ENCODE results near the gene ARL6.
A peak's percentile ranks its signal among the peaks of the same experiment; 100 is the strongest.

ARL6 gene

DNA sequence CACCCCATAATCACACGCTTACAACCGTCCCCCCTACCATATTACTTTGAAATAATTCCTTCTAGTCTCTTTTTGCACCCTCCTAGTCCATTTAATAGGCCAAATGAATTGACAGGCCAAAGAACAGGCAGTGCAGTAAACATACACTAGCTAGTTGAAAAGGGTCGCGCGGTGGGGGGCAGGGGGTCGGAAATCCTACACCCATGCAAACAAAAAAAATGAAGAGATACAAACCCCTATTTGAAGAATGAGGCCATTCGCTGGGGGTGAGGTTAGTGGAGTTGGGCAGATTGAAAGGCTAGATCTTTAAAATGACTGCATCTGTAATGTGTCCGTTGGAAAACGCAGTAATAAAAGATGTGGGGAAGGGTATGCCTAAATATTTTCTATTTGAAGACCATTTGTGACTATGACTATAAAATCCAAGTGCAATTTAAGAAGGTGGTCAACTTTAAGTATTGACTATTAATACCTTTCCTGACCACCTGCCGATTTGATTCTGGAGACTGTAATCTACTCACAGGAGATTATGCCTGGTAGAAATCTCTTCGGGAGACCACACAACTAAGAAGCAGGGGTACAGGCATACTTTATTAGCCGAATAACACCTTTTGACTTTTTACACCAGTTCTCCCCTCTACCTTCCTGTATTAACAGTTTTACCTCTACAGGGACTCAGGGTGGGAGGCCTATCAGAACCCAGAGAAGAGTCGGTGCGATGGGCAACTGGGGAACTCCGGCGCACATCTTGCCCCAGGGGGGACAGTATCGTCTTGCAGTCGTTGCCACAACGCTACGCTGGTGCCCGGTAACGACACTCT lies 762 bp upstream of the ARL6 start:
- no peaks in the 10 kb centered on the region for H3K9me3 ChIP-seq (ENCODE audit: insufficient read depth, low read depth, low read length)
- H3K79me1 ChIP-seq (ENCODE audit: low read length): peaks cover 2% of the 10 kb centered on the region
- H3K4me3 ChIP-seq (ENCODE audit: low read depth, low read length): peak overlapping the region; percentile 83
- peak overlapping the region; percentile 75 for H4K12ac ChIP-seq (ENCODE audit: low read depth, low read length)
- H2AFZ ChIP-seq (ENCODE audit: insufficient read depth, low read length, poor library complexity): peak overlapping the region; percentile 52
- no peak overlapping the region for H3K4ac ChIP-seq (ENCODE audit: low read depth, low read length)
- H2AK5ac ChIP-seq (ENCODE audit: low read length): no peak overlapping the region
- H3K4me1 ChIP-seq (ENCODE audit: control insufficient read depth in 1 of 2, insufficient read depth in 2 of 2, low read length in 2 of 2): peaks cover 0 to 3% of the 10 kb centered on the region in 2 experiments
- no peak overlapping the region for H2BK120ac ChIP-seq (ENCODE audit: insufficient read depth, low read length, poor library complexity)
- no peak overlapping the region for H2BK12ac ChIP-seq (ENCODE audit: low read length)
- H3K23ac ChIP-seq (ENCODE audit: low read length): no peak overlapping the region
- H3K79me2 ChIP-seq (ENCODE audit: control insufficient read depth, insufficient read depth, low read length, poor library complexity): peaks cover 1% of the 10 kb centered on the region
- H2BK5ac ChIP-seq (ENCODE audit: low read depth, low read length, poor library complexity): peak overlapping the region; percentile 50
- H3K36me3 ChIP-seq (ENCODE audit: control insufficient read depth in 1 of 2, insufficient read depth in 2 of 2, low read length in 2 of 2): no peaks in the 10 kb centered on the region
- no peaks in the 10 kb centered on the region for H3K27me3 ChIP-seq (ENCODE audit: insufficient read depth, low read length)
- peak overlapping the region; percentile 68 for H3K4me2 ChIP-seq (ENCODE audit: low read length)
- H3K14ac ChIP-seq (ENCODE audit: low read length): peak overlapping the region; percentile 88
- H4K91ac ChIP-seq (ENCODE audit: low read depth, low read length): peak overlapping the region; percentile 75
- peak overlapping the region; percentile 69 for H3K27ac ChIP-seq (ENCODE audit: low read depth, low read length)
- peak overlapping the region; percentile 72 for H3K9ac ChIP-seq (ENCODE audit: low read length)
- H4K8ac ChIP-seq (ENCODE audit: low read depth, low read length): peak overlapping the region; percentile 97
- H3K18ac ChIP-seq (ENCODE audit: low read length): peak overlapping the region; percentile 79
- no peak for DNase-seq
- no CpG with 5 or more reads among the region's 22 CpGs for WGBS (ENCODE audit: extremely low coverage, insufficient coverage, insufficient read length)

DNA sequence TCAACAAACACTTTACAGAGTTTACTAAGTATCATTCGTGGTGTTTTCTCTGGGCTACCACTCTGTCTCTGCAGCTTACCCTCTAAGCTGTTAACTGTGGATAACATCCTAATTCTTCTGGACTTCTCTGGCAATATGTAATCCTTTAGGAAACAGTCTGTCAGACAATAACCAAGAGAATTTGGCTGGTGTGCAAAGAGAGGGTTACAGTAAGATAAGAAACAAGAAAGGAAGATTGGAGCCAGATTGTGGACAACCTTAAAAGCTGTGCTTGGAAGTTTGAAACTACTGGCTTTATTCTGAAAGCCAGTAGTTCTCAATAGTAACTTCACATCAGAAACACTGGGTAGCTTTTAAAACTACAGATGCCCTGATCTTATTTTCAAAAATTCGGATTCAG lies 778 bp downstream of the ARL6 start:
- H3K4me1 ChIP-seq (ENCODE audit: control insufficient read depth in 1 of 2, insufficient read depth in 2 of 2, low read length in 2 of 2): peaks cover 0 to 3% of the 10 kb centered on the region in 2 experiments
- DNase-seq: no peak
- H3K4ac ChIP-seq (ENCODE audit: low read depth, low read length): no peak overlapping the region
- no peak overlapping the region for H2BK5ac ChIP-seq (ENCODE audit: low read depth, low read length, poor library complexity)
- H3K18ac ChIP-seq (ENCODE audit: low read length): no peak overlapping the region
- peak overlapping the region; percentile 68 for H3K4me2 ChIP-seq (ENCODE audit: low read length)
- no peak overlapping the region for H2AK5ac ChIP-seq (ENCODE audit: low read length)
- H4K91ac ChIP-seq (ENCODE audit: low read depth, low read length): no peak overlapping the region
- no peak overlapping the region for H3K14ac ChIP-seq (ENCODE audit: low read length)
- H2BK12ac ChIP-seq (ENCODE audit: low read length): no peak overlapping the region
- H3K9me3 ChIP-seq (ENCODE audit: insufficient read depth, low read depth, low read length): no peaks in the 10 kb centered on the region
- H3K79me1 ChIP-seq (ENCODE audit: low read length): peaks cover 2% of the 10 kb centered on the region
- no peak overlapping the region for H3K23ac ChIP-seq (ENCODE audit: low read length)
- H2AFZ ChIP-seq (ENCODE audit: insufficient read depth, low read length, poor library complexity): no peak overlapping the region
- H3K27ac ChIP-seq (ENCODE audit: low read depth, low read length): no peak overlapping the region
- H2BK120ac ChIP-seq (ENCODE audit: insufficient read depth, low read length, poor library complexity): no peak overlapping the region
- no peak overlapping the region for H3K9ac ChIP-seq (ENCODE audit: low read length)
- peaks cover 1% of the 10 kb centered on the region for H3K79me2 ChIP-seq (ENCODE audit: control insufficient read depth, insufficient read depth, low read length, poor library complexity)
- no peaks in the 10 kb centered on the region for H3K27me3 ChIP-seq (ENCODE audit: insufficient read depth, low read length)
- no peak overlapping the region for H4K12ac ChIP-seq (ENCODE audit: low read depth, low read length)
- H3K36me3 ChIP-seq (ENCODE audit: control insufficient read depth in 1 of 2, insufficient read depth in 2 of 2, low read length in 2 of 2): no peaks in the 10 kb centered on the region
- no peak overlapping the region for H3K4me3 ChIP-seq (ENCODE audit: low read depth, low read length)
- no peak overlapping the region for H4K8ac ChIP-seq (ENCODE audit: low read depth, low read length)
- no CpG with 5 or more reads among the region's 2 CpGs for WGBS (ENCODE audit: extremely low coverage, insufficient coverage, insufficient read length)

GRCh38 chr3:97772926-97773325 lies 8.4 kb downstream of the ARL6 start:
- Histone ChIP-seq H2BK120ac (ENCODE audit: insufficient read depth, low read length, poor library complexity) (no peak overlapping the region), H2BK5ac (ENCODE audit: low read depth, low read length, poor library complexity) (no peak overlapping the region), H2BK12ac (ENCODE audit: low read length) (no peak overlapping the region), H4K8ac (ENCODE audit: low read depth, low read length) (no peak overlapping the region), H3K14ac (ENCODE audit: low read length) (no peak overlapping the region), H2AFZ (ENCODE audit: insufficient read depth, low read length, poor library complexity) (no peak overlapping the region), H3K27me3 (ENCODE audit: insufficient read depth, low read length) (no peaks in the 10 kb centered on the region), H4K91ac (ENCODE audit: low read depth, low read length) (no peak overlapping the region), H4K12ac (ENCODE audit: low read depth, low read length) (no peak overlapping the region), H3K79me1 (ENCODE audit: low read length) (no peaks in the 10 kb centered on the region), H3K18ac (ENCODE audit: low read length) (no peak overlapping the region), H3K4me1 (ENCODE audit: control insufficient read depth in 1 of 2, insufficient read depth in 2 of 2, low read length in 2 of 2) (no peaks in the 10 kb centered on the region), H3K4me3 (ENCODE audit: low read depth, low read length) (no peak overlapping the region), H3K9me3 (ENCODE audit: insufficient read depth, low read depth, low read length) (no peaks in the 10 kb centered on the region), H3K23ac (ENCODE audit: low read length) (no peak overlapping the region), H3K4me2 (ENCODE audit: low read length) (no peak overlapping the region), H2AK5ac (ENCODE audit: low read length) (no peak overlapping the region), H3K4ac (ENCODE audit: low read depth, low read length) (no peak overlapping the region), H3K36me3 (ENCODE audit: control insufficient read depth in 1 of 2, insufficient read depth in 2 of 2, low read length in 2 of 2) (no peaks in the 10 kb centered on the region), H3K9ac (ENCODE audit: low read length) (no peak overlapping the region), H3K79me2 (ENCODE audit: control insufficient read depth, insufficient read depth, low read length, poor library complexity) (no peaks in the 10 kb centered on the region), H3K27ac (ENCODE audit: low read depth, low read length) (no peak overlapping the region)
- DNase-seq: no peak
- no CpG with 5 or more reads among the region's 3 CpGs for WGBS (ENCODE audit: extremely low coverage, insufficient coverage, insufficient read length)

GRCh38 chr3:97778152-97778551 lies 13.6 kb downstream of the ARL6 start:
- Histone ChIP-seq H3K4me3 (ENCODE audit: low read depth, low read length) (no peak overlapping the region), H2AK5ac (ENCODE audit: low read length) (no peak overlapping the region), H4K91ac (ENCODE audit: low read depth, low read length) (no peak overlapping the region), H3K4me1 (ENCODE audit: control insufficient read depth in 1 of 2, insufficient read depth in 2 of 2, low read length in 2 of 2) (no peaks in the 10 kb centered on the region), H2BK120ac (ENCODE audit: insufficient read depth, low read length, poor library complexity) (no peak overlapping the region), H3K4me2 (ENCODE audit: low read length) (no peak overlapping the region), H3K9ac (ENCODE audit: low read length) (no peak overlapping the region), H4K8ac (ENCODE audit: low read depth, low read length) (no peak overlapping the region), H2BK12ac (ENCODE audit: low read length) (no peak overlapping the region), H3K23ac (ENCODE audit: low read length) (no peak overlapping the region), H3K27me3 (ENCODE audit: insufficient read depth, low read length) (no peaks in the 10 kb centered on the region), H3K36me3 (ENCODE audit: control insufficient read depth in 1 of 2, insufficient read depth in 2 of 2, low read length in 2 of 2) (no peaks in the 10 kb centered on the region), H3K79me2 (ENCODE audit: control insufficient read depth, insufficient read depth, low read length, poor library complexity) (no peaks in the 10 kb centered on the region), H3K4ac (ENCODE audit: low read depth, low read length) (no peak overlapping the region), H3K18ac (ENCODE audit: low read length) (no peak overlapping the region), H4K12ac (ENCODE audit: low read depth, low read length) (no peak overlapping the region), H3K79me1 (ENCODE audit: low read length) (no peaks in the 10 kb centered on the region), H2BK5ac (ENCODE audit: low read depth, low read length, poor library complexity) (no peak overlapping the region), H3K27ac (ENCODE audit: low read depth, low read length) (no peak overlapping the region), H2AFZ (ENCODE audit: insufficient read depth, low read length, poor library complexity) (no peak overlapping the region), H3K14ac (ENCODE audit: low read length) (no peak overlapping the region), H3K9me3 (ENCODE audit: insufficient read depth, low read depth, low read length) (no peaks in the 10 kb centered on the region)
- no peak for DNase-seq

Measured in trophoblast cell (in vitro differentiated cells and primary cell).